Measurements from ENCODE around the gene B3GAT1. TPM values are rescaled to one million over a fixed set of nuclear protein-coding genes. Genes with fewer than 3 reads are reported as not detected.

The B3GAT1 gene
- total RNA-seq, 1 donor from 2014 or later: 31.8 TPM

DNA sequence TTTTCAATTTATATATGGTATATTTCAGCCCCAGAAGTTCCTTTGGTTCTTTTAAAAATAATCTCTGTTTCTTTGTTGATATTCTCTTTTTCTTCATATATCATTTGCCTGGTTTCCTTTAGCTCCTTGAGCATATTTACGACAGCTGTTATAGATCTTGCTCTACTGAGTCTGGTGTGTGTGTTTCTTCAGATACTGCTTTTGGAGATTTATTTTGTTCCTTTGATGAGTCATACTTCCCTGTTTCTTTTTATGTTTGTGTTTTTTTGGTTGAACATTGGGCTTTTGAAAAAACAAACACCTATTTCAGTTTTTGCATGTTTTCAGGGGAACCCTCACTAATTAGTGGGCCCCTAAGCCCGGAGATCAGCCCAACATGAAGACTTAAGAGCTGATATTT is 56.9 kb downstream of the B3GAT1 start:
- no peak overlapping the region for H3K4me3 Mint-ChIP-seq
- H3K27ac Mint-ChIP-seq (ENCODE audit: unreplicated experiment): no peak overlapping the region
- H3K27me3 Mint-ChIP-seq (ENCODE audit: low read depth): no peaks in the 10 kb centered on the region
- no peak for DNase-seq (ENCODE audit: low read depth, low spot score)
- no peaks in the 10 kb centered on the region for H3K9me3 Mint-ChIP-seq
- H3K36me3 Mint-ChIP-seq (ENCODE audit: low read depth): peaks cover 6% of the 10 kb centered on the region
- peaks cover 3% of the 10 kb centered on the region for H3K4me1 Mint-ChIP-seq
- TF ChIP-seq, protein P1, sequence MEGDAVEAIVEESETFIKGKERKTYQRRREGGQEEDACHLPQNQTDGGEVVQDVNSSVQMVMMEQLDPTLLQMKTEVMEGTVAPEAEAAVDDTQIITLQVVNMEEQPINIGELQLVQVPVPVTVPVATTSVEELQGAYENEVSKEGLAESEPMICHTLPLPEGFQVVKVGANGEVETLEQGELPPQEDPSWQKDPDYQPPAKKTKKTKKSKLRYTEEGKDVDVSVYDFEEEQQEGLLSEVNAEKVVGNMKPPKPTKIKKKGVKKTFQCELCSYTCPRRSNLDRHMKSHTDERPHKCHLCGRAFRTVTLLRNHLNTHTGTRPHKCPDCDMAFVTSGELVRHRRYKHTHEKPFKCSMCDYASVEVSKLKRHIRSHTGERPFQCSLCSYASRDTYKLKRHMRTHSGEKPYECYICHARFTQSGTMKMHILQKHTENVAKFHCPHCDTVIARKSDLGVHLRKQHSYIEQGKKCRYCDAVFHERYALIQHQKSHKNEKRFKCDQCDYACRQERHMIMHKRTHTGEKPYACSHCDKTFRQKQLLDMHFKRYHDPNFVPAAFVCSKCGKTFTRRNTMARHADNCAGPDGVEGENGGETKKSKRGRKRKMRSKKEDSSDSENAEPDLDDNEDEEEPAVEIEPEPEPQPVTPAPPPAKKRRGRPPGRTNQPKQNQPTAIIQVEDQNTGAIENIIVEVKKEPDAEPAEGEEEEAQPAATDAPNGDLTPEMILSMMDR (conservative IDR thresholded peaks at IDR 0.05): no peak

DNA sequence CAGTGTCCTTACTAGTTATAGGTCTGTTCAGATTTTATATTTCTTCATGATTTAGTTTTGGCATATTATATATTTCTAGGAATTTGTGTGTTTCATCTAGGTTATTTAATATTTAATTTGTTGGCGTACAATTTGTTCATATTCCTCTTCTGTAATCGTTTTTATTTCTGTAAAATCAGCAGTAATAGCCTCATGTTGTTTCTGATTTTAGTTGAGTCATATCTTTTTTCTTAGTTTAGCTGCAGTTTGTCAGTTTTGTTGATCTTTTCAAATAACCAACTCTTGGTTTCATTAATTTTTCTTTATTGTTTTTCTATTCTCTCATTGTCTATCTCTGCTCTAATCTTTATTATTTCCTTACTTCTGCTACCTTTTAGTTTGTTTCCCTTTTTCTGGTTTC is 59.9 kb downstream of the B3GAT1 start:
- no peak overlapping the region for H3K27ac Mint-ChIP-seq (ENCODE audit: unreplicated experiment)
- no peak overlapping the region for H3K4me3 Mint-ChIP-seq
- no peak for DNase-seq (ENCODE audit: low read depth, low spot score)
- peaks cover 6% of the 10 kb centered on the region for H3K36me3 Mint-ChIP-seq (ENCODE audit: low read depth)
- no peaks in the 10 kb centered on the region for H3K9me3 Mint-ChIP-seq
- no peaks in the 10 kb centered on the region for H3K4me1 Mint-ChIP-seq
- TF ChIP-seq, protein P1 (conservative IDR thresholded peaks at IDR 0.05): no peak
- no peaks in the 10 kb centered on the region for H3K27me3 Mint-ChIP-seq (ENCODE audit: low read depth)

DNA sequence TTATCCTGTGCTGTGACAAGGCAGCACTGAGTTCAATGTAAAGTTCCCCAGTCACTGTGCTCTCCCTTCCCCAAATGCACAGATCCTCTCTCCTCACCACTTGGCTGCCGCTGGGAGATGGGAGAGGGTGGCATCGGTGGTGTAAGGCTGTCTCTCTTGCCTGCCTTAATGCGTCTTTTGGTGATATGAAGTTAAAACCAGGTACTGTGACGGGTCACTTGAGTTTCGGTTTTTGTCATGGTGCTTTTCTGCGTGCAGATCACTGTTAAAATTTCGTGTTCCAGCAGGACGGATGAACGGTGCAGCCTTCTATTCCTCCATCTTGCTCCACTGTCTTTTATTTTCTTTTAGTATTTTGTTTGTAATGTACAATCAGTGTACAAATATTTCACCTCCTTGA is 61.7 kb downstream of the B3GAT1 start:
- H3K9me3 Mint-ChIP-seq: no peaks in the 10 kb centered on the region
- no peaks in the 10 kb centered on the region for H3K4me1 Mint-ChIP-seq
- no peak overlapping the region for H3K27ac Mint-ChIP-seq (ENCODE audit: unreplicated experiment)
- peaks cover 6% of the 10 kb centered on the region for H3K36me3 Mint-ChIP-seq (ENCODE audit: low read depth)
- TF ChIP-seq, protein P1 (conservative IDR thresholded peaks at IDR 0.05): no peak
- H3K27me3 Mint-ChIP-seq (ENCODE audit: low read depth): no peaks in the 10 kb centered on the region
- no peak overlapping the region for H3K4me3 Mint-ChIP-seq
- no peak for DNase-seq (ENCODE audit: low read depth, low spot score)

DNA sequence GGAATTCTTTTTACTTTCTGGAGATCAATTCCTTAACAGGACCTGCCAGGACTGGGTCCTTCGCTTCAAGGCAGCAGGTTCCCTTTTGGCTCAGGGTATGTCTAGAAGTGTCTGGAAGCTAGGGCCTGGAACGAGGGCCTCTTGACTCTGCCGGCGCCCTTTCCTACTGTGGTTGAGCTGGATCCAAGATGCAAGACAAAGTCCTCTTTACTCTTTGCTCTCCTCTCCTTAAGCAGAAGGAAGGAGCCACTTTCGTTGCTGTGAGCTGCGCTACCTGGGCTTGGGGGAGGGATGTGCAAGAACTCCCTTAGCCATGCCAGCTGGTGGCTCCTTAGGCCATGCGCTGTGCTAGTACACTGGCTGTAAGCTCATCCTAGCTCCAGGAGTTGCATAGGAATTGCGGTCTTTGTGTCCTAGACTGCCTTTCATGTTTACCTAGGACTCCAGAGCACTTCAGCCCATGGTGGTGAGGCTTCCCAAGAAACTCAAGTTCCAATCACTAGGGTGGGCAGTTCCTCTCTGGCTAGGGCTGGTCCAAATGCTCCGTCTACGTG is 62.2 kb downstream of the B3GAT1 start:
- Mint-ChIP-seq H3K36me3 (ENCODE audit: low read depth) (peaks cover 6% of the 10 kb centered on the region), H3K9me3 (no peaks in the 10 kb centered on the region), H3K4me1 (no peaks in the 10 kb centered on the region), H3K27me3 (ENCODE audit: low read depth) (no peaks in the 10 kb centered on the region), H3K4me3 (no peak overlapping the region), H3K27ac (ENCODE audit: unreplicated experiment) (no peak overlapping the region)
- TF ChIP-seq, protein P1 (conservative IDR thresholded peaks at IDR 0.05): no peak
- DNase-seq (ENCODE audit: low read depth, low spot score): no peak

DNA sequence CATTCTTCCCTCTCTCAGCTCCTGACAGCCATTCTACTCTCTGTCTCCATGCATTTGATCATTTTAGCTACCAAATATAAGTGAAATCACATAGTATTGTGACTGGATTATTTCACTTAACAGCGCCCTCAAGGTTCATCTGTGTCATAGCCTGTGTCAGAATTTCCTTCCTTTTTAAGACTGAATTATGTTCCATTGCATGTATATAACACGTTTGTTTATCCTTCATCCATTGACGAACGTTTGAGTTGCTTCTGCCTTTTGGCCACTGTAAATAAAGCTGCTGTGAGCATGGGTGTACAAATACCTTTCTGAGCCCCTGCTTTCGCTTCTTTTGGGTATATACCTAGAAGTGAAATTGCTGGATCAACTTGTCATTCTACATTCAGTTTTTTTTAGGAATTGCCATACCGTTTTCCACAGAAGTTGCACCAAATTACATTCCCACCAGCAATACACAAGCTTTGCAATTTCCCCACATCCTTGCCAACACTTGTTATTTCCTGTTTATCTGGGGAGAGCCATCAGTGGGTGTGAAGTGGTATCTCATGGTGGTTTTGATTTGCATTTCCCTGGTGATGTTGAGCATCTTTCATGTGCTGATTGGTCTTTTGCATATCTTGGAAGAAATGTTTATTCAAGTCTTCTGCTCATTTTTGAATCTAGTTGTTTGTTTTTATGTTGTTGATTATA is 62.8 kb downstream of the B3GAT1 start:
- Mint-ChIP-seq H3K27me3 (ENCODE audit: low read depth) (no peaks in the 10 kb centered on the region), H3K4me3 (no peak overlapping the region), H3K4me1 (no peaks in the 10 kb centered on the region), H3K27ac (ENCODE audit: unreplicated experiment) (no peak overlapping the region), H3K36me3 (ENCODE audit: low read depth) (peaks cover 6% of the 10 kb centered on the region), H3K9me3 (no peaks in the 10 kb centered on the region)
- no peak for DNase-seq (ENCODE audit: low read depth, low spot score)
- TF ChIP-seq, protein P1 (conservative IDR thresholded peaks at IDR 0.05): no peak

Measured in neural crest cell (in vitro differentiated cells).